GM19455 (cell line): ENCODE results near the gene MZT1.
"Not testable (repeated sequence)": the region's sequence is repeated elsewhere in the genome, so short reads cannot be mapped to it uniquely, and the experiment has no call there.

ENCODE experiments used
- ATAC-seq: cut with Tn5 transposase; IDR thresholded peaks from one replicate; pipeline ENCODE4 v1.9.1; 2021; ENCODE audit not compliant: unreplicated experiment

The MZT1 gene, protein sequence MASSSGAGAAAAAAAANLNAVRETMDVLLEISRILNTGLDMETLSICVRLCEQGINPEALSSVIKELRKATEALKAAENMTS

GRCh38 chr13:72727417-72728289 lies at the start of gene MZT1, which contains the start of gene BORA:
Gene MZT1 (minus strand): TSS chr13:72727629. CDS start chr13:72727602, 27 bp downstream.
Gene BORA (plus strand): TSS chr13:72727923. CDS start chr13:72728941, 1,018 bp downstream.
- peak; percentile 96 for ATAC-seq

- no peak for ATAC-seq
These were observed 46.6 kb upstream of the MZT1 start for GRCh38 chr13:72774019-72774418.

GRCh38 chr13:72763411-72763810 lies 36.0 kb upstream of the MZT1 start:
- no peak for ATAC-seq

DNA sequence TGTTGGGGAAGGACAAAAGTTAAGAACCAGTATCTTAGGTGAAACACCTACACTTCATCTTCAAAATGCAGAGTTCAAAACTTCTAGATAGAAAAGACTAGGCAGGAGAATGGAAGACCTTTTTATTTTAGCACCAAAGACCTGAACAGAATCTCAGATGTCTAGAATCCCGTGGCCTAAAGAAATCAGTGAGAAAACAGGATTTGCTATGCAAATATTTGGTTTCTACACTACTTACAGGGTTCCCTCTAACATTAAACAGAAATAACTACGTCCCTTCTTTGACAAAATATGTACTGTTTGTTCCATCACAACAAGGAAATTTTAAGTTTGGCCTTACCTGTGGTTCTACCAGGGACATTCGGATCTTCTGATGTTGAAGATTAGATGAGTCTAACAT lies 32.8 kb upstream of the MZT1 start:
- no peak for ATAC-seq

DNA sequence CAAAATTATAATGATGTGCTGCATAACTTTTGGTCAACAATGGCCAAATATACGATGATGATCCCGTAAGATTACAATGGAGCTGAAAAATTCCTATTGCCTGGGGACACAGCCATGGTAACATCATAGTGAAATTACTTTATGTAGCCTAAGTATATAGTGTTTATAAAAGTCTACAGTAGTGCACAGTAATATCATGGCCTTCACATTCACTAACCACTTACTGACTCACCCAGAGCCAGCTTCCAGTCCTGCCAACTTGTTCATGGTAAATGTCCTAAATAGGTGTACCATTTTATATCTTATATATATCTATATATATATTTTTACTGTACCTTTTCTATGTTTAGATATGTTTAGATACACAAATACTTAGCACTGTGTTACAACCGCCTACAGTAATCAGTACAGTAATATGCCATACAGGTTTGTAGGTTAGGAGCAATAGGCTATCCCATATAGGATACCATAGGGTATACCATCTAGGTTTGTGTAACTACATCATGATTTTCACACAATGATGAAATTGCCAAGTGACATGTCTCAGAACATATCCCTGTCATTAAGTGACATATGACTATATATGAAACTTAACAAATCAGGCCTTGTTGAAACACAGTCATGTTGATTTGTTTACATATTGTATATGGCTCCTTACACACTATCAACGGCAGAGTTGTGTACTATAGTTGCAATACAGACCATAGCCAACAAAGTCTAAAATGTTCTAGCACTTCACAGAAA lies 30.5 kb upstream of the MZT1 start:
- ATAC-seq: no peak

DNA sequence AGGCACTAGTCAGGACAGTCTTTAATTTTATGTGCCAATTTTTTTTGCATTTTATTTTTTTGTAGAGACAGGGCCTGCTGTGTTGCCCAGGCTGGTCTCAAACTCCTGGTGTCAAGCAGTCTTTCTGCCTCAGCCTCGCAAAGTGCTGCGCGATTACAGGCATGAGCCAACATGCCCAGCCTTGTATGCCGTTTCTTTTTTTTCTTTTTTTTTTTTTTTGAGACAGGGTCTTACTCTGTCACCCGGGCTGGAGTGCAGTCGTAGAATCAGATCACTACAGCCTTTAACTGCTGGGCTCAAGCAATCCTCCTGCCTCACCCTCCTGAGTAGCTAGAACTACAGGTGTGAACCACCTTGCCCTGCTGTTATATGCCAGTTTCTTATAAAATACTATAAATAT lies 26.7 kb upstream of the MZT1 start:
- no peak for ATAC-seq

DNA sequence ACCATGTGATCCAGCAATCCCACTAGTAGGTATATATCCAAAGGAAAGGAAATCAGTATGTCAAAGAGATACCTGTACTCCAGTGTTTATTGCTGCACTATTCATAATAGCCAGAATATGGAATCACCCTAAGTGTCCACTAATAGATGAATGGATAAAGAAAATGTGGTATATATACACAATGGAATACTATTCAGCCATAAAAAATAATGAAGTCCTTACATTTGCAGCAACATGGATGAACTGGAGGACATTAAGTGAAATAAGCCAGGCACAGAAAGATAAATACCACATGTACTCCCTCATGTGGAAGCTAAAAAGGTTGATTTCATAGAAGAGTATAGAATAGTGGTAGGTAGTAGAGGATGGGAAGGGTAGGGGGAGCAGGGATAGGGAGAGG lies 23.8 kb upstream of the MZT1 start:
- no peak for ATAC-seq

DNA sequence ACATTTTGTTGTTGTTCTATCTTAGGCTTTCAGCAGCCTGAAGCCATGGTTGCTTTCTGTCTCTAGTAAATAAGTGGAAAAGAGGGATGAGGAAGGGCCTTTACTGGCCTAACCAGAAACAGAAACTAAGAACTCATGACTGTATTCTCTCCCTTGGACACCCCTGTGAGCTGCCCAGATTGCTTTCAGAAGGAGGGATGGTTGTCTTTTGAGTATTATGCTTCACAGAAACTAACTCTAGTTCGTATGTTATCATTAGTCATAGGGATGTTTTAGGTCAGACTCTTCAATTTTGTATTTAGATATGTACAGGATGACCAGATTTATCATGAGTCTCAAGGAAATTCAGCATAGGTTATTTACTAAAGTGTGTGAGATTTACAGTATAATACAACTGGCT lies 17.8 kb upstream of the MZT1 start:
- ATAC-seq: no peak

GRCh38 chr13:72740015-72740414 lies 12.6 kb upstream of the MZT1 start:
- ATAC-seq: no peak

GRCh38 chr13:72737033-72737432 lies 9.6 kb upstream of the MZT1 start:
- ATAC-seq: no peak

DNA sequence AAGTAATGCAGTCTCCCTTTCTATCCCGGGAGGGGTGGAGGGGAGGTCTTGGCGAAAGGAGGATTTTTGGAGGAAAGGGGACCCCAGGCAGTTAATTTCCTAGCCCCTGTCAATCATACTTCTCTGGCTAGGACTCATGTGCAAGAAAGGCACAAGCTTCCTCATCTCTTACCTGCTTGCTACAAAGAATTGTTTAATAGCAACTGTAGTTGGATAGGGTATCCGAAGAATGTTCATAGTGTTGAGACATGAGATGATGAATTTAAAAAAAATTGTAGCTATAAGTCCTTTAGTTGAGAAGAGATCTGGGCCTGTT lies 819 bp upstream of the MZT1 start:
- ATAC-seq: no peak

- ATAC-seq: peak; percentile 35
These were observed 558 bp downstream of the MZT1 start for GRCh38 chr13:72726726-72727416.

- ATAC-seq: not testable (repeated sequence)
These were observed 1.2 kb downstream of the MZT1 start for GRCh38 chr13:72726185-72726584.

DNA sequence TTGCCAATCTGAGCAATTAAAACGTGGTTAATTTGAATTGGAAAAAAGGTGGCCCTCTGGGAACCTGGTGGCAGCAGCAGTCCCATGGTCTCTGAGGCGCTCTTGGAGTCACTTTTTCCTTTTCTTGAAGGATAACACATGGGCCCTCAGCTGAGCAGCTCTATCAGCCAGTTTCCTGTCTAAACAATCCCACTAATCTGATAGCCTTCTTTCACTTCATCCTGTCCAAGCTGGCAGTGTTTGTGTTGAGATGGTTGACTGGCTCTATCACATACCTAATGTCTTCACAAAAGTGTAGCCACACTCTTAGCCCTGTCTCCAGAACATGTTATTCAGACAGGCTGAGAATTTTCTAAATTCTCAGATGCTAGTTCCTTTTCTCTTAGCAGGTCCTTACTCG lies 10.7 kb downstream of the MZT1 start:
- no peak for ATAC-seq

DNA sequence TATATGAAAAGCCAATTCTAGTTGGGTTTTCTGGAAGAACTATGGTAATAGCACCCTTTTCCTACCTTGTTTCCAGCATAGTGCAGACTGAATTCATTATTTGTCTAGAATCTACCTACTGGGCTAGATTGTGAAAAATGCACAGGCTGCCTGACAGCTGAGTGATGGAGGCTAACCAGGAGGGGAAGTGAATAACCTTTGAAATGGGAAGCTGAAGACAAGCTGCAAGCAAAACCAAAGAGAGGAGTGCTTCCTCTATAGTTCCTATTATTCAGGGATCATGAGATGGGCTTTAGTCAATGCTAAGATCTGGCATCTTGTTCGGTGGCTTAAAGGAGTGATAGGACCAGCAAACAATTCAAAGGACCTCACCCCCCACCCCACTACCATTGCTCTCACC lies 26.9 kb downstream of the MZT1 start:
- ATAC-seq: no peak

GRCh38 chr13:72698164-72698563 lies 29.3 kb downstream of the MZT1 start:
- no peak for ATAC-seq

GRCh38 chr13:72696579-72696978 lies 30.9 kb downstream of the MZT1 start:
- ATAC-seq: no peak

- ATAC-seq: no peak
These were observed 33.1 kb downstream of the MZT1 start for GRCh38 chr13:72694314-72694713.

- no peak for ATAC-seq
These were observed 33.6 kb downstream of the MZT1 start for GRCh38 chr13:72693832-72694231.

GRCh38 chr13:72692884-72693514 lies 34.4 kb downstream of the MZT1 start:
- no peak for ATAC-seq

DNA sequence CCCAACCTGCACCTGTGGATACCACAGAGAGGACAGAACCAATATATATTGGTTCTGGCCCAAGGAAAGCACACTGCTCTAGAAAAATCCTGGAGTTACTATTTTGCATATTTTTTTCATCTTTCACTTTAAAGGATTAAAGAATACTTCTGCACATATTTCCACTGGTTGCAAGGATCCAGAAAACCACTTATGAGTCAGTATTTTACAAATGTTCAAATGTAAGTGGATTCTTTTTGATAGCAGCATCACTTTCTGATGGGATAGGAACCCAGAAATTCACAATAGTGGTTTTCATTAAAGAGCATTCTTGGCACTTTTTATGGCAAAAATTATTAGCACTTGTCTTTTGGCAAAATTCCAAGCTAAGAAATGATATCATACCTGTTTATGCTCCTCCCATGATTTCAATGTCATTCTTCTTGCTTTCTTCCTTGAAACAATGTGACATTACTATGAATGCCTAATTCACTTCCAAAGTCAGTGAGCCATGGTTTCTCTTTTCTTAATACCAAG lies 38.2 kb downstream of the MZT1 start:
- no peak for ATAC-seq
